Activated CD4-positive, CD25-positive, alpha-beta regulatory T cell (primary cell): ENCODE measurements around the gene CDK19.
"Not testable (repeated sequence)": the region's sequence is repeated elsewhere in the genome, so short reads cannot be mapped to it uniquely, and the experiment has no call there.

ENCODE experiments used
- DNase-seq, 4 experiments: peaks; one replicate each; lab custom pipeline; 2025; lab: John Stamatoyannopoulos, UW

Gene CDK19

DNA sequence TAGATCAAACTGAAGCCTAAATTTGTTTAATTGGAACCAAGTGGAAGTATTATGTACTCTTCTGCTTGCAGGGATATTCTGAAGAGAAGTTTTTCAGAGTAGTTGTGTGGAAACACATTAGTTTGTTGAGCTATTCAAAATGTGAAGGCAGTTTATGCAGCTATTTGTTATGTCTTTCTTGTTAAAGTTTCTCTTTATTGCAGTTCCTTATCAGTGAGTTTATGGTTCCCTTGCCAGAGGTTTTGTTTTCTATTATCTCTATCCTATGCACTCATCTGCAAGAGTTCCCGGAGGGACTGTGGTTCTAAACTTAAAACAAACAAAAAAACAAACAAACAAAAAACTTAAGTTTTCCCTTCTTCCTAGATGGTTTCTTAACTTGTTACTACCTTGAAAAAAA is 195.2 kb downstream of the CDK19 start:
- no peak for DNase-seq

- DNase-seq: no peak
Measured at GRCh38 chr6:110619275-110619908, 195.9 kb downstream of the CDK19 start.

DNA sequence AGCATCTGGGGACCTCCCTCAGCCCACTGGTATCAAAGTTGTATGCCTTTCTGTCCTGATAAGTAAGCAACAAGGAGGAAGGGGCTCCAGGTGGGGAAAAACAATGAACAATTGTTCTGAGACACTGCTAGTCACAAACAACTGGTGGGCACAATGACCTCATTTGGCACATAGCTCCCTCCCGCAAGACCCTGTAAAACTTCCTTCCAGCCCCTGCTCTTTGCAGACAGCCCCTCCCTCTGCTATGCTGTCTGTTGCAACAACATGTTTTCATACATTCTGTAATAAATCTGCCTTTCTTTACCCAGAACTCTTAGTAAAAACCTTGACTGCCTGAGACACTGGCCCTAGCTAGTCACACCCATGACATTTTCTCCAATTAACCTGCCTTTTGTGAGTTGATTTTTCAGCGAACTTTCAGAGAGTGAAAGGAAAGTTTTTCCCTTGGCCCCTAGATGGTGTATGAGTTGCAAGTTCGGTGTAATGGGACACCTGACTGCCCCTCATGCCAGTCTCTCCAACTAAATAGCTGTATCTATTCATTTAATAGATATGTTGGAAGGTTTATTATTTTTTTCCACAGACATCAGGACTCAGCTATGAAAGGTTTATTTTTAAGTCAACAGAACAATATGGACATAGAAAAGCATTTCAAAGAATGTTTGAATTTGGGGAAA is 196.5 kb downstream of the CDK19 start:
- DNase-seq: no peak

- DNase-seq: no peak
Measured at GRCh38 chr6:110617057-110617456, 198.2 kb downstream of the CDK19 start.

DNA sequence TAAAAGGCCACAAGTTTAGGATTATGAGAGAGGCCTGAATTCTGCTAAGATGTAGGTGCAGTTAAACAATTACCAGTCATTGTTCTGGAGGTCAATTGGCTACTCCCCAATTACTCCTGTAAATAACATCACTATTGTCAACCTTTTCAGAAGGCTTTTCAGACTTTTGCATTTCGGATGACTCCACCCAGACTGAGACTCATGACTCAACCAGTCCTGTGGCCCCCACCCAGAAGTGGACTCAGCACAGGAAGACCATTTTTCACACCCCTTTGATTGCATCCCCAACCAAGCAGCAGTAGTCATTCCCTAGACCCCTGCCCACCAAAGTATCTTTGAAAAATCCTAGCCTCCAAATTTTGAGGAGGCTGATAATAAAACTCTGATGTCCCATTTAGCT is 199.5 kb downstream of the CDK19 start:
- DNase-seq: no peak

DNA sequence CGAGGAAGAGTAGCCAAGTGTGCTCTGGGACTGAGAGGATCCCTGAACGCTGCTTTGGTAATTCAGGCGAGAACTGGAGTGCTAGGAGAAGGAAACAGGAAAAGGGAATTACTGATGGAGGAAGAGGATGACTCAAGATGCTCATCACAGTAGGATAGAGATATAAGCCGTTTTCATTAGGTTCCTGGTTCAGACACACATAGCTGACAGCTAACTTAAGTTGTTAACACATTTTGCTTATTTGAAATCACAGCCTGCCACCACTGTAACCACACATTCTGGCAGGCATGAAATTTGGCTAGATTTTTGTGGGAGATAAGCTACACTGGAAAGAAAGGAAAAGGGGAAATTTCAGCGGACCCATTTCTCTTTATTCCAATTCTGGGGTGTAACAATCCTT is 200.7 kb downstream of the CDK19 start:
- no peak for DNase-seq

DNA sequence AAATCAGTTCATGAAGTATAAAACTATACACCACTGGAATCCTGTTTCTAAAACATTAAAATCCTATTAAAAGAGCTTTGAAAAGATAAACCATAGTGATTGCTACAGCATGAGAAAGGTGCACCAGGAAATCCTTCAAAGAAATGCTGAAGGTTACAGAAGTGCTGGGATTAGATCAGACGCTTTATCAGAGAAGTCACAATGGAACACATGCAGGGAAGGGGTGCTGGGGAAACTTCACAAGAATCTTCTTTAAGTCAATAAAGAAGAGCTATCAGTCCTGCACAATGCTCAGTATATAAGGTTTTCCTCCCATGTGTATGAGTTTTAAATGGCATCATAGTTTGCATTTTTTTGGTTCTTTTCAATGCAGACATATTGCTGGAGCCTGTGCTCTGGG is 201.2 kb downstream of the CDK19 start:
- DNase-seq: no peak

DNA sequence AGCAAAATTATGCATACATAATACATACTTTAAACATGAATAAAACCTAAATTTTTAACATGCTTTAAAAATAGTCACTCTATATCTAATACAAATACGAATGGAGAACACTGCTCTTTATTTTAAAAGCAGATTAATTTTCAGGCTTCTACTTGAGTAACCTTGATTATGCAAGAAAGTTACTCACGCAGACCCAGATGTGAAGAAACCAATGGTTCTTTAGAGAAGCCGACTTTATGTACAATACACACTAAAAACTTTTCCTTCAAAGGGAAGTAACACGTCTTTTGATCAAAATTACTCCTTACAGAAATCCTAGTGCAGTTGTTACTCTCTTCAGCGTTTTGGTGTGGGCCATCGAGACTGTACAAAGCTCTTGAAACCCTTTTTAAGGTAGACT is 201.9 kb downstream of the CDK19 start:
- DNase-seq: no peak

DNA sequence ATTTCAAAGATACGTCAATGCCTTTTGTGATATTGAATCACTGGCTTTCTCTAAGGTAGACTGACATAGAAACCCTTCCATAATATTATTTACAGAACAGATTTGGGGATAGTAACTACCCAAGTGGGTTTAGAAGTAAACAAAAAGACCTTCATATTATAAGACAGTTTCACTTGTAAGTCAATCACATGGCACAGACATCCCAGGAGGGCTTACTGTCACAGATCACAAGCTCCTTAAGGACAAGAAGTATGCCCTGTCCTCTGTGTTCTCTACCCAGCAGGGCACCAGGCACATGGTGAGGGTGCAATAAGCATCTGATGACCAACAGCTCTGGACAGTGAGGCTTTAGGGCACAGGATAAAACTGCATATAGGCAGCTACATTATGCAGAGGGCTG is 203.0 kb downstream of the CDK19 start:
- no peak for DNase-seq

- no peak for DNase-seq
Measured at GRCh38 chr6:110609101-110609500, 206.2 kb downstream of the CDK19 start.

DNA sequence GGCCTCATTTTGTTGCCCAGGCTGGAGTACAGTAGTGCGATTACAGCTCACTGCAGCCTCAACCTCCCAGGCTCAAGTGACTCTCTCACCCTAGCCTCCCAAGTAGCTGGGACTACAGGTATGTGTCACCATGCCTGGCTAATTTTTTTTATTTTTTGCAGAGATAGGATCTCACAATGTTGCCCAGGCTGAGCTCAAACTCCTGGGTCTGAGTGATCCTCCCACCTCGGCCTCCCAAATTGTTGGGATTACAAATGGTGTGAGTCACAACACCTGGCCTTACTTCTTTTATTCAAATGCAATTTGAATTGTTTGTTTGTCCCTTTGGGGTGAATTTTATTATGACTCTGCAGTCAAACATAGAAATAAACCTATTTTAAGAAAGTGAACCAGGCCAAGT is 207.1 kb downstream of the CDK19 start:
- DNase-seq: no peak

GRCh38 chr6:110606151-110606550 is 209.1 kb downstream of the CDK19 start:
- no peak for DNase-seq

GRCh38 chr6:110600640-110601039 is 214.6 kb downstream of the CDK19 start:
- not testable (repeated sequence) for DNase-seq

GRCh38 chr6:110597761-110598160 is 217.5 kb downstream of the CDK19 start:
- DNase-seq: no peak

- DNase-seq: no peak
Measured at GRCh38 chr6:110596354-110596753, 218.9 kb downstream of the CDK19 start.

GRCh38 chr6:110595112-110595511 is 220.2 kb downstream of the CDK19 start:
- DNase-seq: no peak

DNA sequence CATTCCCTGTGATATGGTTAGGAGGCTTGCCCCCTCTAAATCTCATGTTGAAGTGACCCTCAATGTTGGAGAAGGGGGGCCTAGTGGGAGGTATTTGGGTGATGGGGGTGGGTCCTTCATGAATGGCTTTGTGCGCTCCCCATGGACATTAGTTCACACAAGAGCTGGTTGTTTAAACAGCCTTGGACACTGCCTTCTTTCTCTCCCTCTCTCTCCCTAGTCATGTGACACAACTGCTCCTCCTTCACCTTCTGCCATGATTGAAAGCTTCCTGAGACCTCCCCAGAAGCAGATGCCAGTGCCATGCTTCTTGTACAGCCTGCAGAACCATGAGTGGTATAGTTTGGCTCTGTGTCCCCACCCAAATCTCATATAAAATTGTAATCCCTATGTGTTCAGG is 221.6 kb downstream of the CDK19 start:
- no peak for DNase-seq

GRCh38 chr6:110592765-110593164 is 222.5 kb downstream of the CDK19 start:
- no peak for DNase-seq

GRCh38 chr6:110590821-110591351 is 224.4 kb downstream of the CDK19 start:
- no peak for DNase-seq

- DNase-seq: no peak
Measured at GRCh38 chr6:110589865-110590513, 225.3 kb downstream of the CDK19 start.

DNA sequence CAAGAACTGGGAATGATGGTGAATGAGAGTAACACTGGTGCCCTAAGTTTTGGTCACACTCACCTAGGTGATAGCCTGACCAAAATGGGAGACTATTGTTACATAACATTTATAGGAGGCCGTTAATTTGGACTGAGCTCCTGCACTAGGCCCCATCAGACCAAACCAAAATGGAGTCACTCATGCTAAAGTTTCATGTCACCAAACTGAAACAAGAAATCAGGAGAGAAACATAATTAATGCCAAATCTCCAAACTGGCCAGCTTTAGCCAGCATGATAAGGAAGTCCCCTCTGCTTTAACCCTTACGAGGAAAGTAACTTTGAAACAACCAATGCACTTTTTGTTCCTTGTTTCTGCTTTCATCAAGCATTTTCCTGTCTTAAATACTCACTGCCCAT is 227.9 kb downstream of the CDK19 start:
- DNase-seq: no peak

DNA sequence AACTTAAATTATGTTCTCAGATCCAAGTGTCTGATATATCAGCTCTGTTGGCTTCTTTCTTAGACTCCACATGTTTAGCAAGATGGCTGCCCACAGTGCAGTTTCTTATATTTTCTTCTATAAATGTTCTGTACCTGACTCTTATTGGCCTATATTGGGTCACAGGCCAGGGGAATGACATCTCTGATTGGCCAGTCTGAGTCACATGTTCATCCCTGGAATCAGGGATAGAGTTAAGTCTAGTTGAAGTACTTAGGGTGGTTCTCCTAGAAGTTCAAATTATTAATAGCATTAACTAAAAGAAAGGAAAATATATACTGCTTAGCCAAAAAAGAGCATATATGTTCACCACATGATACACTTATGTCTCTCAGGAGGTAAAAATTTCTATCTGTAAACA is 233.6 kb downstream of the CDK19 start:
- DNase-seq: no peak

GRCh38 chr6:110577596-110578167 is 237.6 kb downstream of the CDK19 start:
- not testable (repeated sequence) for DNase-seq
